ENCODE data around the gene PLPP1.

Gene PLPP1

DNA sequence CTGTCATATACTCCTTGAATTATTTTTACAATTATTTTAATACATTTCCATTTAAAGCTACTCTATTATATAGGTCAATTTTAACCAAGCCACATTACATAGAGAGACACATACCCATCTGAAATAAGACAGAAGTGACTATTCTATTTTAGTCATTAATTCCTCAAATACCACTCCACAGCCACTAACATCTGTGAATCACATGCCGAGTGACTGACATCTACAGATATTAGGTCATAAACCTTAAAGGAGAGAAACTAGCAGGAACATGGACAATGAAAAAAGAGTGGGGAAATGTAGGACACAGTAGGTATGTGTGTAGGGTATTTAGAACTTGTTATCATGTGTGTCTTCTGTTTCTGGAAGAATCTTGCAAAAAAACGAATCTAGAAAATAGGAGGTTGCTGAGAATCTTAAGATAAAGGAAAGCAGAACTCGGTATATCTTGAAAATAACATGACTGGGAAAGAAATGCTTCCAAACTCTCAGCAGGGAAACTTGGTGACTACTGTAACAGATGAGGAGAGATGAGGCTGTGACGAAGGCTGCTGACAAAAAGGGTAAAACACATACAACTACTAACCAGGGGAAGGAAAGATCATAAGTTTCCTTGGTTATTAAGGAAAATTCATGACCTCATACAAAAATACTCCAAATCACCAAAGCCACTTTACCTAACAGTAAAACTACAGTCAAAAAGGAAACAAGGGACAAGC lies 84.6 kb downstream of the PLPP1 start:
- DNase-seq (ENCODE audit: low read depth in 1 of 2, low spot score in 1 of 2): no peak

DNA sequence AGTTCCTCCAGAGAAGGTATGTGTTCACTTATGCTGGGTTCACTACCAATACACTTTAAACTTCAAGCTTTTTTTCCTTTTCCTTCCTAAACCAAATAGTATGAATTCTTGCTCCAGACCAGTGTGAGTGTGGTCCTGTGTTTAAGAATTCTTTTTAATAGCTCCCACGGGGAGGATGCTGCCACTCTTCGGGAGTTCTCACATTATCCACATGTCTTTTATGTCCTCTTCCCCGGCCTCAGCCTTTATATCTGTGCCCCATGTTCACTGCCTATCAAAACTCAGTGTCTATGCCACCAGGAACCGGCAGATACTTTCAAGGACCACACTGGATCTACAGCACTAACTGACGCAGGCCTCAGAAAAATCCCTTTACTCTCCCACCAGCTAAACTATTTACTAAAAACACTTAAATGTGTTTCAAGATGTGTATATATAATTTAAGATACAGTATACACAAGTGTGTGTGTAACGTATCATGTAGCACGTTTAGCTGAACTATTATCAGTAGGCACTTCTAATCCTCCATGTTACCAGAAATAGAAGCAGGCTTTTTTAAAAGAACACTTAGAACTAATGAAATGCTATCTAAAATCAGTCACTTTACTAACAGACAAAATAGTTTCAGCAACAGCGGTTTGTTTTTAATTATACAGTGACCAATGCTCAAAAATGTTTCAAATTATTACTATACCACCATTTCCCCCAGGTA lies 88.0 kb downstream of the PLPP1 start:
- no peak for DNase-seq (ENCODE audit: low read depth in 1 of 2, low spot score in 1 of 2)

DNA sequence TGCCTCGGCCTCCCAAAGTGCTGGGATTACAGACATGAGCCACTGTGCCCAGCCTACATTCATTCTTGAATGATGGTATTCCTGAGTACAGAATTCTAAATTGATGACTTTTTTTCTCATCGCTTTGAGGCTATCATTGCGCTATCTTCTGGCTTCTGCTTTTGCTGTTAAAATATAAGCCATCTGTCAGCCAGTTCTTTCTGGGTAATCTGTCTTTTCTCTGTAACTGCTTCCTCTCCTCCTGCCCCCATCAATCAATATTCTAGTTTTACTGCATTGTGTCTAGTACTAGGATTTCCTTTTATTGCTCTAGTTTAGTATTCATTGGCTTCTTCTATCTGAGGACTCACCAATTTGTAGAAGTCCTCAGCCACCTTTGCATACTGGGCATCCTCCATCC lies 89.0 kb downstream of the PLPP1 start:
- no peak for DNase-seq (ENCODE audit: low read depth in 1 of 2, low spot score in 1 of 2)

DNA sequence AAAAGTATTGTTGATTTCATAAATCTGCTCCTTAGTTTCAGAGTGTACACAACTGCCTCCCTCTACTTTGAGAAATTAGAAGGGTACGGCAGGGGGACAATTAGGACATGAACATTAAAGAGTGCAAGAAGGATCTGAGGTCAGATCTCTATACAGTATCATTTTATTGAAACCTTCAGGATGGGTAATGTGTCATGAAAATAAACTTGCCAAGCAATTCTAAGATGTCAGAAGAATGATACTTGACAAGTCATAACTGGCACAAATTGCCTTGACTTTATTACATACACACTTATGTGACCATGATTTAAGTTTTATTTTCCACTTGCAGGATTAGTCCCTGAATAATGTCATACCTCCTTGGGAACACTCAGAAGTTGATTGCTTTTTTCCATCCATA lies 92.8 kb downstream of the PLPP1 start:
- no peak for DNase-seq (ENCODE audit: low read depth in 1 of 2, low spot score in 1 of 2)

DNA sequence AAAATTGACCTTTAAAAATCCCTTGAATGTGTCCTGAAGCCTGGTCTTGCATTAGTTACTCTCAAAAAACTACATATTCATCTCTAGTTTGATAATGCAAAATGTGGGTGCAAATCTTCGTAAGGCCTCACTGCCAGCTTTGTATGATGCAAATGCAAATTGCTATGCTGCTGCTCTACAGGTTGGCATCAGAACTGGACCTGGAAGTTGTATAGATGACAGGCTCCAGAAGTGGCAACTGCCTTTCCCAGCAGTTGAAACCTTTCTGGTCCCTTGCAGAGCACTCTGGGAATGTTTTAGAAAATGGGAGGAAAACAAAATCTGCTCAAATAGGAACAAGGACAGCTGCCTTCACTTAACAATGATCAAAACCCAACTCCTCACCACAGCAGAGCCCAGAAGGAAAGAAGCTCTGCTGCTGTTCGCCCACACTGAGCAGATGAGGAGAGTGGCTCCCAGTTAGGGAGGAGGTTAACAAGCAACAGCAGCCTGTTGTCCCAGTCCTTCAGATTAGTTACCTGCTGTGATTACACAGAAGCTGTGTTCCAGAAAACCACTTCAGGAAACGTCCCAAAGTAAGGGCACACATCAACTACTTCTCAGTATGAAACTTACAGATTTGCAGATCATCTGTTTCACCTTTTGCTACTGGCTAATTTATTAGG lies 93.5 kb downstream of the PLPP1 start:
- DNase-seq (ENCODE audit: low read depth in 1 of 2, low spot score in 1 of 2): no peak

DNA sequence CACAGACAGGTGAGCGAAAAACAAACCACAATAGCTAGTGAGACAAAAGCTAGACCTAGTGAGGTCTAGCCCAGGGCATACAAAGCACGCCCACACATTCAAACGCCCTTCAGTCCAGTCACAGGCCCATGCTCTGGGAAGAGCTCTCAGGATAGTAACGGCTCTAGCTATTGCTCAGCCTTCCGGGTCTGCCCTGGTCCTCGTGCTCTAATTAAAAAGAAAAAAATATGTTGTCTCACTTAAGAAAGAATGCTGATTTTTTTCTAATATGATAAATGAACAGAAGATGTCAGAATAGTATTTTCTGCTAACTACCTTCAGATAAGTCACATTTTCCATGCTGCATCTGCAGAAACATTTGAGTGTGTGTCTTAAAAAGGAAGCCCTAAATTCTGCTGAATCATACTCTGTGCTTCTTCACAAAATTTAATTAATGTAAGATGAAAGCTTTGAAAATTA lies 94.5 kb downstream of the PLPP1 start:
- DNase-seq (ENCODE audit: low read depth in 1 of 2, low spot score in 1 of 2): no peak

DNA sequence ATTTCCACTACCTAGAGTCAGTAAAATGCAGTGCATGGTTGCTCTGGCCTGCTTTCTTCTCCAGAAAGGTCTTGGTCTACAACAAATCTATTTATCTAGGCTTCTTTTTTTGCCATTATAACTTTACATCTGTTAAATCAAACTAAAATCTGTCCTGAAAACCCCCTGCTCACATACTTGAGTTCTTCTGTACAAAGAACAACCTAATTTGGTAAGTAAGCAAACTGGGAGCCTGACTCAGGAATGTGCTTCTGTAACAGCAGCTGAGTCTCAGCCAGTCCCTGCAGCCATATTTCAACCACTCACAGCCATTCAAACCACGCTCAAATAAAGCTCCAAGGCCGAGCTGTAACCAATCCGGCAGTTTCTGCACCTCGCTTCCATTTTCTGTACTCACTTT lies 95.8 kb downstream of the PLPP1 start:
- no peak for DNase-seq (ENCODE audit: low read depth in 1 of 2, low spot score in 1 of 2)

DNA sequence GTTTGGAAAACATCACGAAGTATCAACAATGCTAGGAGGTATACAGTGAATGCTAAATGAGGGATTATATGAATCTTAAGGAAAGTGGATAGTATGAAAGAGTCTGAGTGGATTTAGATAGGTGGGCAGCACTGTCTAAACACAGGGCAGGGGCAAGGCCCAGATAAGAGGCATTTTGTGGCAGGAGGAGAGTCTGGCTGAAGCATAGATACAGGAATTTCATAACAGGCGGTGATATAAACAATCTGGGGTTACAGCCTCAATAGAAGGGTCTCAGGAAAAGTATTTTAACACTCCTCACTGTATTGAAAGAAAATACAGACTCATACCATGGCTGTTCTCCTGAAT lies 96.9 kb downstream of the PLPP1 start:
- no peak for DNase-seq (ENCODE audit: low read depth in 1 of 2, low spot score in 1 of 2)

DNA sequence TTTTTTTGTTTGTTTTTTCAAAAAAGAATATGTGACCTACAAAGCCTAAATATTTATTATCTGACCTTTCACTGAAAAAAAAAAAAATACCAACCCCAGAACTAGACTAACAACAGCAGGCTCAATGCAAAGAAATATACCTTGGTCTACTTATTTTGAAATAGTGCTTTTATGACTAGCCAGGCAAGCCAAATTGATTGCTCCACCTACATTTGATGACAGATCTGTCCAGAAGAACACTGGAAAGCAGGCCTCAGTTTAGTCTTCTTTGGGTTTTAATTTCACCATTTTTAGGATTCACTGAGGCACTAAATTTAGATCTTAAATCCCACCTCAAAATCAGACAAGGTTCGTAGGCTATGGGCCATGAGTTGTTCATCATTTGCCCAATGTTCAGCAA lies 97.3 kb downstream of the PLPP1 start:
- no peak for DNase-seq (ENCODE audit: low read depth in 1 of 2, low spot score in 1 of 2)

DNA sequence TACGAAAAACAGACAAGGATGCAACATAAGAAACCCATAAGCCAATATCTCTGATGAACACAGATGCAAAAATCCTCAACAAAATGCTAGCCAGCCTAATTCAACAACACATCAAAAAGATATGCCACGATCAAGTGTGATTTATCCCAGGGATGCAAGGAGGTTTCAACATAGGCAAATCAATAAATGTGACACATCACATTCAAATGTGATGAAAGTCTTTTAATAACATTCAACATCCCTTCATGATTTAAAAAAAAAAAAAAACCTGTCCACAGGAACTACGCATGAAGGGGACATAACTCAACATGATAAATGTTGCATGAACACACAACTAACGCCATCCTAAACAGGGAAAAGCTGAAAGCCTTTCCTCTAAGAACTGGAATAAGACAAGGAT lies 102.2 kb downstream of the PLPP1 start:
- DNase-seq (ENCODE audit: low read depth in 1 of 2, low spot score in 1 of 2): no peak

DNA sequence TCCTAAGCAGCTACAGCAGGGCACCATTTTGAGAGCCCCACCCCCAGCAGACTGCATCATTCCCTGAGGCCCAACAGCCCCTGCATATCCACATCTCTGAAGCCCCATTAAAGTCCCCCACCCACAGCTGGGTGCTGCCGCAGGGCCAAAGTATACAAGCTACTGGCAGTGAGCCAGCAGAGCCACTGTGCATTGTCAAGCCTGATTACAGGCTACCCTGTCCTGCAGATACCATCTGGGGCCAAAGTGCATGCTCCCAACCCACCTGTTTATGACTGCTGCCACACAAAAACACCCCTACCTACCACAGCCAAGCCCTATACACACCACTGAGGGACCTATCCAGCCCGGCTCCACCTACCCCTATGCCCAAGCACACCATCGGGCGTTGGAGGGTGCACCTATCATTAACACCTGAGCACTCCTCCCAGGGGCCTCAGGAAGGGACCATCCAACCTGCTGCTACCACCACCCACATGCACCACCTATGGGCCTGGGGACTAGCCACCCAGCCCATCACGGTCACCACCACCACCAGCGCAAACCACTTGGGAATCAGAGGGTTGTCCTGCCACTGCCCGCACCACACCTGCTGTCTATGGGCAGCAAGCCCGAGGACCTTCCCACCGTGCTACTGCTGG lies 105.0 kb downstream of the PLPP1 start:
- no peak for DNase-seq (ENCODE audit: low read depth in 1 of 2, low spot score in 1 of 2)

DNA sequence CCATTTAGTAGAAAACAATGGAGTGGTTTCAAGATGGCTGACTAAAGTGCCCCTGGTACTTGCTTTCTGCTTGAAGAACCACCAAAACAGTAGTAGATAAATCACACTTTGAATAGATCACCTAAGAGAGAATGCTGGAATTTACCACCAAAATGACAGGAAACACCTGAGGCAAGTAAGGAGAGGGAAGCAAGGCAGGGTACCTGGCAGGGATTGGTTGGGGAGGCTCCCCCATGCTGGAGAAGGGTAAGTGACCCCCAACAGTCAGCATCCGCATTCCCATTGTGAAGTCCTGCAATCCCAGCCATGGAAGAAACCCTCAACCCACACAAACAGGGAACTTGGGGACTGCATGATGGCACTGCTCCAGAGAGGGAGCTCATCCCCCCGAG lies 105.5 kb downstream of the PLPP1 start:
- no peak for DNase-seq (ENCODE audit: low read depth in 1 of 2, low spot score in 1 of 2)

DNA sequence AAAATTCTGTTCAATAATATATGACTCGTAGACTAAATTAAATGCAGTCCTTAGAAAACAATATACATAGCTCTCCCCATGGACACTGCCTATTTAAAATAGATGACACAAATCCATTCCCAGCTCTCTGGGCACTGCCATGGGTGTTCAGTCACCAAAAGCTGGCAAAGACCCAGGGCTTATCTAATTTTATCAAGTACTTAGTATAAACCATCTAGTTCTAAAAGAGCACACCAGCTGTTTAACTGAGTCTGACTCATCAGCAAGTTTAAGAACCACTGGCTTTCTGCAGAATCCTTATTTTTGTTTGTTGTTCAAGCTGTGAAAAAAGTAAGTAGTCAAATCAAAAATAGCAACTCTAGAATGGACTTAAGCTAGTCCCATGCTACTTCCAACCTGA lies 107.6 kb downstream of the PLPP1 start:
- no peak for DNase-seq (ENCODE audit: low read depth in 1 of 2, low spot score in 1 of 2)

DNA sequence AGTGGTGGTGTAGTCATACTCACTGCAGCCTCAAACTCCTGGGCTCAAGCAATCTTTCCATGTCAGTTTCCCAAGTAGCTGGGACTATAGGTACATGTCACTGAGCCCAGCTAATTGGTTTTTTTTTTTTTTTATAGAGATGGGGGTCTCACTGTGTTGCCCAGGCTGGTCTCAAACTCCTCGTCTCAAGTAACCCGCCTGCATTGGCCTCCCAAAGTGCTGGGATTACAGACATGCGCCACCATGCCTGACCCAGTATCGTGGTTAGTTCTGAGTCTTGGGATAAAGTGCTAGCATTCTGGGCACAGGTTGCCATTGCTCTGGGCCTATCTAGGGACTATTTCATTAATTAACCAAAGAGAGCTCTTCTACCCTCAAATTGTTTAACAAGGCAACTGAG lies 108.3 kb downstream of the PLPP1 start:
- DNase-seq (ENCODE audit: low read depth in 1 of 2, low spot score in 1 of 2): no peak

DNA sequence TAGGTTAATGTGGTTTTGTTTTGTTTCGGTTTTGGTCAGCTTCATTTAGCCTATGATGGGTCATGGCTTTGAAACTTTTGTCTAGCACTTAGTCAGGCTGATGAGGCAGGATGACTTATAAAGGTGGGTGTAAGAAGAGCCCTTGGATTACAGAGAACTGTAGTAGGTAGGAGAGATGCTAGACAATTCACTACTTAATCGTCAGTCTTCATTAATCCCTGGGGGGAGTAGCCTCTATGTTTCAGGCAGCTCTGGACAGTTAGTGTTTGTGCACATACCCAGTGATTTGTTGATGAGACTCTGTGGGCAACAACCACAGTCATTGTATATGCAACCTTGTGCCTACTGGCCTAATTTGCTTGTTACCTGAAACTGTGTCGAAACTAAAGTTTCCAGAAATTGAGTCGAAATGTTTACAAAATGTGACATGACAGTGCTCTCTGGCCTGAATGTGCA lies 113.7 kb downstream of the PLPP1 start:
- DNase-seq (ENCODE audit: low read depth in 1 of 2, low spot score in 1 of 2): no peak

DNA sequence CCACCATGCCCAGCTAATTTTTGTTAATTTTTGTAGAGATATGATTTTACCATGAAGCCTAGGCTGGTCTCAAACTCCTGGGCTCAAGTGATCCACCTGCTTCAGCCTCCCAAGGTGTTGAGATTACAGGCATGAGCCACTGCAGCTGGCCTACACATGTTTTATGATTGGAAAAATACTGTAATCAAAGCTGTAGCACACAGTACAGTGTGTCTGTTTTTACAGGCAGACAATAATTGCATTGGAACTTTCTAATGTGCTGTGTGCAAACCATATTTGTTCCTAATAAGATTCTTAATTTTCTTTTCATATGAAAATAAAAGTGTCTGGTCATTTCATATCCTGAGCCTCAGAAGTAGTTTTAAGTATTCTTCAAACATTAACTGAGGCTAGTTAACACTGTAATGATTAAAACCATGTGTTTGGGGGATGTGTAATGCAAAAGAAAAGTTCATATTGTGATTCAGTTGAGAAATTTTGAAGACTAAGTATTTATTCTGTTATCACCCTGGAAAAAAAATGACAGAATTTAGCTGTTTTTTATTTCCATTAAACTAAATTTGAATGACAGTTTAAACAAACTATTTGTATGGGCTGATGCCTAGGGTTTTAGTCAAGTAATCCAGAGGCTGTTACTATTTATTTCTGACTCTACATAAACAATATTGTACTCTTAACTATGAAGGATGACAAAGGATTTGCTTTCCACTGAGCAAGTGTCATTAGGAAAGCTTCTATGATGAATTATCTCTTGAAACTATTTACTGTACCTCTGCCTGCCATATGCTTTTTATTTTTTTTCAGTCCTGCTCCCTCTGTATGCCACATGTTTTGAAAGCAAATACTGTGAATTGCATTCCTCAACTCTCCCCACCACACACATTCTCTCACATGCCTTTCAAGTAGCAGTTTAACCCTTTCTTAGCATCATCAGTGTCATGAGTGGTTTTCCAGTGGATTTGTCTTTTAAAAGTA lies 115.5 kb downstream of the PLPP1 start:
- DNase-seq (ENCODE audit: low read depth in 1 of 2, low spot score in 1 of 2): no peak

DNA sequence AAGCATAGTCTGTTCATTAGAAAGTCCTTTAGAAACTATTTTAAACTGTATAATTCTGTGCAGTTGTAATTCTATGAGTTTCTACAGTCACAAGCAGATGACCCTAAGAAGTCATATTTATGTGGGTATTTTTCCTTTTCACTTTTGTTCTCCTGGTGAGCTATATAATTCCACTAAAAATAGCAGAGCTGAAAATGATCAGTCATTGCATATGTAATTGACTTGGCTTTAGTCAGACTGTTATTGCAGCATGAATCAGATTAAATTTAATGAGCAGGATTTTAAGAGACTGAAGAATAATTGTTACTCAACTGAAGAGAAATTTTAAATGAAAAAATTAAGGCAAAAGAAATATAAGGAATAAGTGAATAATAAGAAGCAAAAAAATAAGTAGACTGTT lies 118.5 kb downstream of the PLPP1 start:
- no peak for DNase-seq (ENCODE audit: low read depth in 1 of 2, low spot score in 1 of 2)

DNA sequence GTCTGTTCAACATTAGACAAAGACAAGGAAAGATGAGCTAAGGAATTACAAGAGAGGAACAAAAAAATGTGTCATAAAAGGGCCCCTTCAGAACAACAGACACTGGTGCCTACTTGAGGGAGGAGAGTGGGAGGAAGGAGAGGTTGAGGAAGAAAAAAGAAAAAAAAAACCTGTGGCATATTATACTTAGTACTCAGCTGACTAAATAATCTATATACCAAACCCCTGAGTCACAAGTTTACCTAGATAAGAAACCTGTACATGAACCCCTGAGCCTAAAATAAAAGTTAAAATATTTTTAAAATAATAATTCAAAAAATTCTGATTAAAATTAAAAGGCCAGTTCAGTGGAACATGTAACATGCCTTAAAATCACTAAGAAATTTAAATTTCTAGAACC lies 119.7 kb downstream of the PLPP1 start:
- DNase-seq (ENCODE audit: low read depth in 1 of 2, low spot score in 1 of 2): no peak

DNA sequence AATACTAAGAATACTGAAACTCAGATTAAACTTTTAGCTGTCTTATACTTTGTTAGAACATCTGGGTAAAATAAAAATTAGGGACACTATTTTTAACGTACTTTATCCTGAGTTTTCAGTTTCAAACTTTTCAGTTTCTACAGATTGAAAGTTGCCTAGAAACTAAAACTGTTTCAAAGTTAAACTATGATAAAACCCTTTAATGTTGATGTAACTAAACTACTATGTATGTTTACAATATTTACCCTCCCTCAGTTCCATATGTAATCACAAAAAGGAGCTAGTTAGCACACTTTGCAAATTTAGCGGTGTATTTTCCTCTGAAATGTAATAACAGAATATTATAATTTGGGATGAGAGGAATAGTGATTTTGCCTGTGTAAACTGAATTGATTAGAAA lies 121.1 kb downstream of the PLPP1 start:
- DNase-seq (ENCODE audit: low read depth in 1 of 2, low spot score in 1 of 2): no peak

DNA sequence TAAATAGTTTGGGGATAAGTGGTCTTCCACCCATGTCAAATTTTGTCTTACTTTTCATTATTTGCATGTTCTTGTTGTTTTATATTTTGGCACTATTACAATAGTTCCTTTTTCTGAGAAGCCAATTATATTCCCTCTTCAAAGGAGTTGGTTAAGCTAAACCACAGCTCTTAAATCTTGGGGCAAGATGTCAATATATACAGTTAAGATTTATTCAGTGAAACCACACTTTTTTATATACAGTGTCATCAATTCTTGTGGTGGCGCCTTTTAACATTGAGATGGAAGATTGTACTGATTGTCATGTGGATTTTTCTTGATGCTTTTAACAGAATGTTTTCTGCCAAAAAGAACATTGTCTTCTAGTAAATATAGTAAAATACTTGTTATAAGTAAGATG lies 122.9 kb downstream of the PLPP1 start:
- no peak for DNase-seq (ENCODE audit: low read depth in 1 of 2, low spot score in 1 of 2)

DNA sequence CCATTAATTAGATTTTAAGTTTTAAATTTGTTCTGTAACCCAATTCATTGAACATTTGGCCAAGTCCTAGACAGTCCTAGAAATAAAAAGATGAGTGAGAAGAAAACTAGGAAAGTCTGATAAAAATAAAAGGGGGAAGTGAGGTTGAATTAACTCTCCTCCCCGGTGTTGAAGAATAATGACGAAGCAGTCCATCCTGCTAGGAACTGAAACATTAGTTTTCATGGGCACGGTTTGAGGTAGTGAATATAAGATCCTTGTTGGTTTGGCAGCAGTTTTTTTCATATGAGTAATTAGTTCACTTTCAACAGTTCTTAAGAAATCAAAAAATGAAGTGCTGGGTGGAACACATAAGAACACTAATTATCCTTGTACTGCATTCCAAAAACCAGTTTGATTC lies 123.9 kb downstream of the PLPP1 start:
- DNase-seq (ENCODE audit: low read depth in 1 of 2, low spot score in 1 of 2): no peak
